Kidney epithelial cell (primary cell): ENCODE data around the gene MTSS2. TPM values are rescaled to one million over a fixed set of nuclear protein-coding genes. Genes with fewer than 3 reads are reported as not detected.

Experiments used
- DNase-seq: peaks from one replicate; pipeline ENCODE4 v3.0.0-alpha.2; 2010; ENCODE audit warnings: low read depth
- H3K27me3 ChIP-seq: 2 replicates; pipeline ENCODE4 v1.6.0; 2011; ENCODE audit warnings: low read length; ENCODE audit not compliant: control insufficient read depth, insufficient read depth
- H3K36me3 ChIP-seq: 2 replicates; pipeline ENCODE4 v1.5.1; 2011; ENCODE audit warnings: low read length; ENCODE audit not compliant: control insufficient read depth, insufficient read depth
- H3K4me3 ChIP-seq: 2 replicates; pipeline ENCODE4 v1.5.1; 2011; ENCODE audit warnings: low read depth, mild to moderate bottlenecking, control low read depth, low read length
- total RNA-seq: library from RNA; depleted of rRNA; stranded (reverse); fragments of >200 nt; gene quantifications from 2 replicates; pipeline ENCODE4 v1.2.3, GENCODE V29; 2015
- TF ChIP-seq, protein P1 (sequence below): IDR thresholded peaks from 2 replicates; pipeline ENCODE4 v1.5.1; 2011; ENCODE audit warnings: mild to moderate bottlenecking, moderate library complexity, low read length, control low read depth, inconsistent platforms; ENCODE audit not compliant: insufficient read depth, poor library complexity, severe bottlenecking

The MTSS2 gene
- total RNA-seq, 1 donor from 2014 or later, result 19.8 TPM

DNA sequence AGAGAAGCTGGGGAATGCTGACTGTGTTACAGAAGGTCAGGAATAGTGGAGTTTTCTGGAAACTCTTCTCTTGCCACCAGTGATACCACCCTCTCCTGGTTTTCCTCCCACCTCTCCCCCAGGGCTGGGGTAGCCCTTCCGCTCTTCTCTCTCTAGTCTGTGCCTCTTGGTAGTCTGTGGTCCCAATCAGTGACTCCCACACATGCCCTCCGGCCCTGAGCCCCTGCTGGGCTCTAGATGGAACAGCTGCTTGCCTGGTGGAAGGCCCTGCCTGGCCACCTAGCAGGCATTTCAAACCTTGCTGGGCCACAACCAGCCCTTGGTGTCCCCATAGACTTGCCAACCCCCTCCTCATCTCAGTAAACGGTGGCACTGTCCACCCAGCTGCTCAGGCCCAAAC is 15.2 kb upstream of the MTSS2 start:
- DNase-seq, result no peak
- H3K4me3 ChIP-seq, result no peak overlapping the region
- peaks cover 1% of the 10 kb centered on the region for H3K36me3 ChIP-seq
- no peaks in the 10 kb centered on the region for H3K27me3 ChIP-seq
- TF ChIP-seq, protein P1, sequence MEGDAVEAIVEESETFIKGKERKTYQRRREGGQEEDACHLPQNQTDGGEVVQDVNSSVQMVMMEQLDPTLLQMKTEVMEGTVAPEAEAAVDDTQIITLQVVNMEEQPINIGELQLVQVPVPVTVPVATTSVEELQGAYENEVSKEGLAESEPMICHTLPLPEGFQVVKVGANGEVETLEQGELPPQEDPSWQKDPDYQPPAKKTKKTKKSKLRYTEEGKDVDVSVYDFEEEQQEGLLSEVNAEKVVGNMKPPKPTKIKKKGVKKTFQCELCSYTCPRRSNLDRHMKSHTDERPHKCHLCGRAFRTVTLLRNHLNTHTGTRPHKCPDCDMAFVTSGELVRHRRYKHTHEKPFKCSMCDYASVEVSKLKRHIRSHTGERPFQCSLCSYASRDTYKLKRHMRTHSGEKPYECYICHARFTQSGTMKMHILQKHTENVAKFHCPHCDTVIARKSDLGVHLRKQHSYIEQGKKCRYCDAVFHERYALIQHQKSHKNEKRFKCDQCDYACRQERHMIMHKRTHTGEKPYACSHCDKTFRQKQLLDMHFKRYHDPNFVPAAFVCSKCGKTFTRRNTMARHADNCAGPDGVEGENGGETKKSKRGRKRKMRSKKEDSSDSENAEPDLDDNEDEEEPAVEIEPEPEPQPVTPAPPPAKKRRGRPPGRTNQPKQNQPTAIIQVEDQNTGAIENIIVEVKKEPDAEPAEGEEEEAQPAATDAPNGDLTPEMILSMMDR, result no peak

DNA sequence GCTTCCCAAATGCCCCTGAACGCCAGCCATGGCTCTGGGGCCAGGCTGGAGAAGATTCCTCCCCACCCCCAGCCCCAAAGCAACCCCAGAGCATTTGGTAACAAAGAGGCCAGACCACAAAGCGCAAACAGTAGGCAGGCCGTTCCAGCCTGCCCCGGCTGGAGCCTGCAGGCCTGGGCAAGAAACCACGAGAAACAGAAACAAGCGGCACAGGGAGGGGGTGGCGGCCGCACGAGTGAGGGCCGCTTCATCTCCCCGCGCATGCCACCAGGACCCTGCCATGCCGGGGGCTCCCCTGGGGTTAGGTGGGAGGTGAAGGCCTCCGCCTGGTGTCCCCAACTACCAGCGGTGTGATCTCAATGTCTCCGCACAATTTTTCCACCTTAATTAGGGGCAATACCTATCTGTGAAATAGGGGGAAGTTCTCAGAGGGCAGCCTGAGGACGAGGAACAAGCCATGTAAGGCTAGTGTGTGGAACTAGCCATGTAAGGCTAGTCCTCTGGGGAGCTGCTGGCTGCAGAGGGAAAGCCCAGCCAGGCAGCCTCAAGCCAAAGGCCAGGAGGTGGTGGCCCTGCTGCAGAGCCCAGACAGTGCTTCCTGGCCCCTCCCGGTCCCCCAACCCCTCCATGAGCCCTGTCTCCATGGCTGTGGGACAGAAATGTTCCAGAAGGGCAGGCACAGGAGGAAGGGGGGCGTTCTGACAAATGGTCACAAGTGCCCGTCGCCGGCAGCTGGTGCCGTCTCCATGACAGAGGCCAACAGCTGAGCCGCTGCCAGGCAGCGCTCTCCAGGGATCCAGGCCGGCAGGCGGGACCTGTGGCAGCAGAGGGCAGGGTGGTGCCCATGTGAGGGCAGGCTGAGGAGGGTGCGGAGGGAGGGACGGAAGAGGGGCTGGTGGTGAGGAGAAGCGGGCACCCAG is 14.5 kb upstream of the MTSS2 start:
- peaks cover 1% of the 10 kb centered on the region for H3K36me3 ChIP-seq
- DNase-seq, result no peak
- TF ChIP-seq, protein P1, result no peak
- H3K27me3 ChIP-seq, result no peaks in the 10 kb centered on the region
- no peak overlapping the region for H3K4me3 ChIP-seq

DNA sequence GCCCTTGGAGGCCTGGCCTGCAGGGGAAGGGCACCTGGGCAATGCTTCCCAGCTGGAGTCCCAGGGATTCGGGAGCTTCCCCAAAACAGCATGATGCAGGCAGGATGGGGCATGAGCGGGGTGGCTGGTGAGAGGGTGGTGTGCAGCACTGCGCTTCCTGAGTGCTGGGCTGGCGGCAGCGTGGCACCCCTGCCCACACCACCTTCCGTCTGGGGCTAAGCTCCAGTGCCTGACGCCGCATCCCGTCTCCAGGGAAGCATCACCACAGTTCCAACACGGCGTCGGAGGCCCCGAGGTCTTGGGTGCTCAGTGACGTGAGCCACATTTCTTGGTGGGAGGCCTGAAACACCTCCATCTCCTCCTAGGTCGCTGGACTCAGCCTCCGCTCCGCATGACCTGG is 13.8 kb upstream of the MTSS2 start:
- H3K4me3 ChIP-seq, result no peak overlapping the region
- DNase-seq, result no peak
- peaks cover 1% of the 10 kb centered on the region for H3K36me3 ChIP-seq
- TF ChIP-seq, protein P1, result no peak
- H3K27me3 ChIP-seq, result no peaks in the 10 kb centered on the region

DNA sequence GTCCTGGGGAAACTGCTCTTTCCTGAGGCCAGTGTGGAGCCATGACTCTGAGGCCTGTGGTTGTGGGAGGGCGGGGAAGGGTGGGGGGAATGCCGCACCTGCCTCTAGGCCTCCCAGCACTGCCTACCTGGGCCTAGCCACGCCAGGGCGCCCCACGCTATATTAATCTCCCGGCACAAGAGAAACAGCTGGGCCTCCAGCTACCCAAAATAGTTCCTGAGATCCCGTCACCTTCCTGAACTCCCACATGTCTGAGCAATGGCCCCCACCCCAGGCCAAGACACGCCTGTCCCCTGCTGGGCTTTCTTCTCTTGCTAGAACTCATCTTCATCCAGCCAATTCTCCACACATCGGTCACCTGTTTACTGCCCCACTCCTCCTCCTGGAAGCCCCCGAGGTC is 13.0 kb upstream of the MTSS2 start:
- Histone ChIP-seq H3K4me3 (no peak overlapping the region), H3K27me3 (no peaks in the 10 kb centered on the region), H3K36me3 (peaks cover 1% of the 10 kb centered on the region)
- TF ChIP-seq, protein P1, result no peak
- no peak for DNase-seq

DNA sequence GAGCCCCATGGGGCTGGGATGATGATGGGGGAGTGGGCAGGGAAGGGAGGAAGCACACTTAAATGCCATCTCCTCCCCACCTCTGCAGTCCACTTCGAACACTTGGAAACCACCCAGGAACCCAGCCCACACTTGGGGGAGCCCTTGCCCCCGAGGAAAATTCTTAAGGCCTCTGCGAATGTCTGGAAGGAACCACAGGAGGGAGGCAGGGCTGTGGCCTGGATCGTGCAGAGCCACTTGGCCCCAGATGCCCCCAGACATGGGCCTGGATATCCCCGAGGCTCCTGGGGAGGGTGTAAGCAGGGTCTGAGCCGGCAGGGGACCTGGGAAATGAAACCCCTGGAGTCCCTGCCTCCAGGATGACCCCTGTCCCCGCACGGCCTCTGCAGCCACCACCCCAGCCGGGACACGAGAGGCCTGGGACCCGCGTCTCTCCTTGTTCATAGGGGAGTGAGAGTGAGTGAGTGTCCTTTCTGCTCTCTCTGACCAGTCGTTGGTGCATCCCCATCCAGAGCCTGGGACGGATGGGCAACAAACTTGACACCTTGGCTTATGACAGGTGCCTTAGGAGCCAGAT is 11.8 kb upstream of the MTSS2 start:
- Histone ChIP-seq H3K4me3 (no peak overlapping the region), H3K36me3 (peaks cover 1% of the 10 kb centered on the region), H3K27me3 (no peaks in the 10 kb centered on the region)
- TF ChIP-seq, protein P1, result no peak
- DNase-seq, result no peak
